Motor neuron (in vitro differentiated cells): ENCODE results near the gene COL11A1. TPM values are rescaled to one million over a fixed set of nuclear protein-coding genes. Genes with fewer than 3 reads are reported as not detected.
"Not testable (repeated sequence)": the region's sequence is repeated elsewhere in the genome, so short reads cannot be mapped to it uniquely, and the experiment has no call there.

Experiments used
- ATAC-seq, 8 experiments: fragments of 200-7000 bp; cut with Tn5 transposase; replicated peaks in 6 of 8; 2 replicates each; pipeline ENCODE4 v1.8.0; 2021; ENCODE audit warnings: mild to moderate bottlenecking in 8 of 8, moderate library complexity in 8 of 8
- H3K27ac ChIP-seq, 2 donors: fragments of 250-450 bp; sonication (Bioruptor Pico); 2 replicates each; pipeline ENCODE4 v1.9.0; 2021; ENCODE audit warnings: antibody characterized with exemption in 2 of 2, mild to moderate bottlenecking in 2 of 2, moderate library complexity in 1 of 2
- H3K4me1 ChIP-seq, 2 donors: fragments of 250-450 bp; sonication (Bioruptor Pico); replicated peaks in 1 of 2; 2 replicates each; pipeline ENCODE4 v1.6.1; 2021; ENCODE audit warnings: antibody characterized with exemption in 2 of 2, mild to moderate bottlenecking in 2 of 2, moderate library complexity in 1 of 2
- H3K4me3 ChIP-seq, 5 donors: fragments of 250-450 bp; sonication (Bioruptor Pico); 2 replicates each; pipeline ENCODE4 v1.9.0; 2021; ENCODE audit warnings: antibody characterized with exemption in 5 of 5, mild to moderate bottlenecking in 5 of 5, moderate library complexity in 4 of 5
- WGBS, 10 experiments: fragments of 450-650 bp; shearing (Covaris generic); methylation state at CpG; one replicate each; pipeline ENCODE4 v1.0.0; 2022; 5-methylcytosine and 5-hydroxymethylcytosine counted together
- in situ Hi-C, 9 experiments: fragments of 400-800 bp; cut with MboI; loops; one replicate each; pipeline ENCODE4 v1.15.0; 2021; ENCODE audit warnings: low sequenced_read_pairs in 9 of 9, low pct_unique_long_range_greater_than_20kb in 2 of 9; ENCODE audit not compliant: unreplicated experiment in 9 of 9
- total RNA-seq, 8 experiments: library from RNA; unstranded; fragments of 300-600 nt; gene quantifications; 2 replicates each; pipeline versions ENCODE4 v1.2.3 to v1.2.4, GENCODE V29; 2022

The COL11A1 gene
- total RNA-seq, 8 experiments from 2014 or later = 3.5 to 305 (median 20.2) TPM

GRCh38 chr1:102942324-102942723, 166.0 kb downstream of the COL11A1 start:
- WGBS, 10 experiments = 0 to 100% (median 88%) methylated on average over 2 of the region's 2 CpGs
- Histone ChIP-seq H3K27ac (no peak overlapping the region), H3K4me3 (no peak overlapping the region), H3K4me1 (no peaks in the 10 kb centered on the region)
- in situ Hi-C loops = no loop called here
- ATAC-seq = no peak

- no peak for ATAC-seq
- Histone ChIP-seq H3K4me3 (no peak overlapping the region), H3K4me1 (no peaks in the 10 kb centered on the region), H3K27ac (no peak overlapping the region)
- in situ Hi-C loops = no loop called here
Observed at GRCh38 chr1:102941366-102941947, 166.9 kb downstream of the COL11A1 start.

GRCh38 chr1:102937401-102937800, 170.9 kb downstream of the COL11A1 start:
- 14 to 100% (median 68%) methylated on average over 1 to 3 of the region's 3 CpGs; no CpG with 5 or more reads in 1 of the 10 experiments for WGBS, 10 experiments
- Histone ChIP-seq H3K4me1 (no peaks in the 10 kb centered on the region), H3K4me3 (no peak overlapping the region), H3K27ac (no peak overlapping the region)
- ATAC-seq = no peak
- in situ Hi-C loops = no loop called here

- H3K4me3 ChIP-seq, ATAC-seq, H3K4me1 ChIP-seq, H3K27ac ChIP-seq, in situ Hi-C loops: not testable (repeated sequence)
- WGBS, 10 experiments = 20% methylated on average over 1 of the region's 9 CpGs; no CpG with 5 or more reads in 9 of the 10 experiments
Observed at GRCh38 chr1:102933362-102933761, 175.0 kb downstream of the COL11A1 start.

- no peak for ATAC-seq
- Histone ChIP-seq H3K27ac (no peak overlapping the region), H3K4me1 (no peaks in the 10 kb centered on the region), H3K4me3 (no peak overlapping the region)
- 0 to 83% (median 0%) methylated on average over 1 of the region's 1 CpG for WGBS, 10 experiments
- in situ Hi-C loops = no loop called here
Observed at GRCh38 chr1:102919659-102920058, 188.7 kb downstream of the COL11A1 start.

GRCh38 chr1:102901996-102902395, 206.3 kb downstream of the COL11A1 start:
- 29 to 100% (median 47%) methylated on average over 1 of the region's 1 CpG; no CpG with 5 or more reads in 3 of the 10 experiments for WGBS, 10 experiments
- ATAC-seq = peak in 1 of 8 experiments; percentile 59

GRCh38 chr1:102899935-102900334, 208.4 kb downstream of the COL11A1 start:
- ATAC-seq = no peak
- 20 to 100% (median 80%) methylated on average over 1 to 3 of the region's 3 CpGs for WGBS, 10 experiments
- Histone ChIP-seq H3K4me3 (no peak overlapping the region), H3K27ac (no peak overlapping the region), H3K4me1 (peaks cover 0 to 2% of the 10 kb centered on the region in 2 donors)
- in situ Hi-C loops = no loop called here

More at GRCh38 chr1:102901996-102902395, 206.3 kb downstream of the COL11A1 start:
- Histone ChIP-seq H3K4me1 (peaks cover 0 to 2% of the 10 kb centered on the region in 2 donors), H3K27ac (no peak overlapping the region), H3K4me3 (no peak overlapping the region)
- in situ Hi-C loops = no loop called here

- in situ Hi-C loops = no loop called here
- peak in 1 of 8 experiments; percentile 25 for ATAC-seq
- WGBS, 10 experiments = 0 to 100% (median 56%) methylated on average over 1 to 3 of the region's 3 CpGs; no CpG with 5 or more reads in 1 of the 10 experiments
- Histone ChIP-seq H3K4me1 (peaks cover 0 to 2% of the 10 kb centered on the region in 2 donors), H3K27ac (no peak overlapping the region), H3K4me3 (no peak overlapping the region)
Observed at GRCh38 chr1:102897557-102897956, 210.8 kb downstream of the COL11A1 start.

- Histone ChIP-seq H3K4me3 (no peak overlapping the region), H3K27ac (no peak overlapping the region), H3K4me1 (peaks cover 0 to under 1% of the 10 kb centered on the region in 2 donors)
- in situ Hi-C loops = no loop called here
- ATAC-seq = no peak
- 79 to 100% (median 98%) methylated on average over 1 to 2 of the region's 2 CpGs for WGBS, 10 experiments
Observed at GRCh38 chr1:102896771-102897170, 211.6 kb downstream of the COL11A1 start.

- Histone ChIP-seq H3K4me1 (no peaks in the 10 kb centered on the region), H3K4me3 (no peak overlapping the region), H3K27ac (no peak overlapping the region)
- 77 to 100% (median 92%) methylated on average over 2 to 5 of the region's 5 CpGs for WGBS, 10 experiments
- no peak for ATAC-seq
- in situ Hi-C loops = no loop called here
Observed at GRCh38 chr1:102896286-102896685, 212.0 kb downstream of the COL11A1 start.

- ATAC-seq = peak in 1 of 8 experiments; percentile 33
- H3K27ac ChIP-seq = no peak overlapping the region
- no peak overlapping the region for H3K4me3 ChIP-seq
- 30 to 100% (median 95%) methylated on average over 1 to 4 of the region's 4 CpGs; no CpG with 5 or more reads in 1 of the 10 experiments for WGBS, 10 experiments
- H3K4me1 ChIP-seq = no peaks in the 10 kb centered on the region
- in situ Hi-C loops = no loop called here
Observed at GRCh38 chr1:102891868-102892625, 216.3 kb downstream of the COL11A1 start.

GRCh38 chr1:102886638-102887037, 221.7 kb downstream of the COL11A1 start:
- Histone ChIP-seq H3K27ac (no peak overlapping the region), H3K4me1 (no peaks in the 10 kb centered on the region), H3K4me3 (no peak overlapping the region)
- no peak for ATAC-seq
- in situ Hi-C loops = no loop called here
- 20 to 89% (median 68%) methylated on average over 1 to 4 of the region's 4 CpGs for WGBS, 10 experiments

GRCh38 chr1:102884238-102884637, 224.1 kb downstream of the COL11A1 start:
- in situ Hi-C loops = no loop called here
- Histone ChIP-seq H3K4me1 (no peaks in the 10 kb centered on the region), H3K4me3 (no peak overlapping the region), H3K27ac (no peak overlapping the region)
- 60 to 96% (median 86%) methylated on average over 1 to 4 of the region's 4 CpGs; no CpG with 5 or more reads in 3 of the 10 experiments for WGBS, 10 experiments
- ATAC-seq = no peak
